OCI-LY1 (cell line): Measurements from ENCODE around the gene STAT3.

Experiments
- H2AFZ ChIP-seq: fragments of 200-600 bp; sonication (generic), shearing (Covaris generic); 2 replicates; pipeline ENCODE4 v1.6.0; 2014; ENCODE audit warnings: antibody characterized with exemption, mild to moderate bottlenecking, low read length
- H3F3A ChIP-seq: fragments of 200-600 bp; sonication (generic), shearing (Covaris generic); 2 replicates; pipeline ENCODE4 v1.6.0; 2014; ENCODE audit warnings: mild to moderate bottlenecking, antibody characterized with exemption, low read length, moderate library complexity; ENCODE audit not compliant: insufficient read depth
- H3K27ac ChIP-seq: fragments of 200-600 bp; sonication (generic); 2 replicates; pipeline ENCODE4 v1.5.1; 2014; ENCODE audit warnings: low read length, mixed run types, mild to moderate bottlenecking, low read depth; ENCODE audit not compliant: poor library complexity, severe bottlenecking
- H3K27me3 ChIP-seq: fragments of 200-600 bp; sonication (generic); 2 replicates; pipeline ENCODE4 v1.6.0; 2014; ENCODE audit warnings: antibody characterized with exemption, mild to moderate bottlenecking, low read length, moderate library complexity; ENCODE audit not compliant: insufficient read depth
- H3K36me3 ChIP-seq: fragments of 200-600 bp; sonication (generic); 2 replicates; pipeline ENCODE4 v1.6.1; 2014; ENCODE audit warnings: mild to moderate bottlenecking, antibody characterized with exemption, low read length, moderate library complexity, mixed read lengths; ENCODE audit not compliant: insufficient read depth
- H3K4me1 ChIP-seq: fragments of 200-600 bp; sonication (generic); 2 replicates; pipeline ENCODE4 v1.5.1; 2014; ENCODE audit warnings: mild to moderate bottlenecking, low read length, moderate library complexity; ENCODE audit not compliant: insufficient read depth, severe bottlenecking
- H3K4me2 ChIP-seq: fragments of 200-600 bp; sonication (generic), shearing (Covaris generic); 2 replicates; pipeline ENCODE4 v1.6.1; 2014; ENCODE audit warnings: low read length
- H3K4me3 ChIP-seq: fragments of 200-600 bp; sonication (generic); 2 replicates; pipeline ENCODE4 v1.5.1; 2014; ENCODE audit warnings: low read length, low read depth, mild to moderate bottlenecking, mixed read lengths; ENCODE audit not compliant: poor library complexity, severe bottlenecking
- H3K79me2 ChIP-seq: fragments of 200-600 bp; shearing (Covaris generic); 2 replicates; pipeline ENCODE4 v1.6.1; 2016; ENCODE audit warnings: mixed run types, low read length, mixed read lengths; ENCODE audit not compliant: insufficient read depth
- H3K9ac ChIP-seq: fragments of 200-600 bp; sonication (generic), shearing (Covaris generic); 2 replicates; pipeline ENCODE4 v1.6.1; 2014; ENCODE audit warnings: mild to moderate bottlenecking, low read length, mixed read lengths
- H3K9me2 ChIP-seq: fragments of 200-600 bp; sonication (generic), shearing (Covaris generic); 2 replicates; pipeline ENCODE4 v1.6.1; 2014; ENCODE audit warnings: low read depth, mild to moderate bottlenecking, low read length, mixed read lengths
- H3K9me3 ChIP-seq: fragments of 200-600 bp; shearing (Covaris generic); 2 replicates; pipeline ENCODE4 v1.6.1; 2014; ENCODE audit warnings: low read length, mixed read lengths
- H4K20me1 ChIP-seq: fragments of 200-600 bp; sonication (generic), shearing (Covaris generic); 2 replicates; pipeline ENCODE4 v1.6.0; 2016; ENCODE audit warnings: mild to moderate bottlenecking, low read length; ENCODE audit not compliant: insufficient read depth
- EZH2 ChIP-seq: fragments of 200-600 bp; sonication (generic), shearing (Covaris generic); IDR thresholded peaks from 2 replicates; pipeline ENCODE4 v1.8.0; 2017; ENCODE audit warnings: borderline replicate concordance, mixed run types, mild to moderate bottlenecking, antibody characterized with exemption, low read length, moderate library complexity, mixed read lengths
- TF ChIP-seq, protein P1 (sequence below): fragments of 200-600 bp; sonication (generic), shearing (Covaris generic); IDR thresholded peaks from 2 replicates; pipeline ENCODE4 v1.5.1; 2017; ENCODE audit warnings: mild to moderate bottlenecking, antibody characterized with exemption, low read length, moderate library complexity, mixed read lengths

STAT3 gene

DNA sequence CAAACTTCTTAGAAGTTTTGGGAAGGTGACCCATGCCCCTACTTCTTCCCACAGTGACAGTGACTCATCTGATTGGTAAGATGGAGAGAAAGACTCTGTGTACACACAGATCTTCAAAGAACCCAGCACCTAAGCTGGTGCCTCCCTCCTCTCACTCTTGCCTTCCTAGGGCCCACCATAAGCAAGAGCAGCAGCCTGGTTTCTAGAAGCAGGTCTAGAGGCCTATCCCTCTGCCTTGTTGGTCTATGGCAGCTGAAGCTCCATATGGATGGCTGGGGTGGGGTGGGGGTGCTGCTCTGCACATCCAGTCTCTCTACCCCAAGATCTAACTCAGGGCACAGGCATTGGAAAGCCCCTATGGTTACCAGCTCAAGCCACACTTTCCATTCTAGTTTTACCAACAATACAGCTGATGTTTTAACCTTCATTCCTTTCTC, 47.5 kb downstream of the STAT3 start:
- H3K36me3 ChIP-seq, result peaks cover 3% of the 10 kb centered on the region; the same call in 1 of the 2 replicates
- no peak overlapping the region for H2AFZ ChIP-seq
- no peaks in the 10 kb centered on the region for H4K20me1 ChIP-seq
- H3K27ac ChIP-seq, result no peak overlapping the region
- no peaks in the 10 kb centered on the region for H3F3A ChIP-seq
- no peaks in the 10 kb centered on the region for H3K9me3 ChIP-seq
- no peak overlapping the region for H3K9ac ChIP-seq
- no peaks in the 10 kb centered on the region for H3K79me2 ChIP-seq
- no peaks in the 10 kb centered on the region for H3K9me2 ChIP-seq
- TF ChIP-seq EZH2, result no peak
- TF ChIP-seq, protein P1, sequence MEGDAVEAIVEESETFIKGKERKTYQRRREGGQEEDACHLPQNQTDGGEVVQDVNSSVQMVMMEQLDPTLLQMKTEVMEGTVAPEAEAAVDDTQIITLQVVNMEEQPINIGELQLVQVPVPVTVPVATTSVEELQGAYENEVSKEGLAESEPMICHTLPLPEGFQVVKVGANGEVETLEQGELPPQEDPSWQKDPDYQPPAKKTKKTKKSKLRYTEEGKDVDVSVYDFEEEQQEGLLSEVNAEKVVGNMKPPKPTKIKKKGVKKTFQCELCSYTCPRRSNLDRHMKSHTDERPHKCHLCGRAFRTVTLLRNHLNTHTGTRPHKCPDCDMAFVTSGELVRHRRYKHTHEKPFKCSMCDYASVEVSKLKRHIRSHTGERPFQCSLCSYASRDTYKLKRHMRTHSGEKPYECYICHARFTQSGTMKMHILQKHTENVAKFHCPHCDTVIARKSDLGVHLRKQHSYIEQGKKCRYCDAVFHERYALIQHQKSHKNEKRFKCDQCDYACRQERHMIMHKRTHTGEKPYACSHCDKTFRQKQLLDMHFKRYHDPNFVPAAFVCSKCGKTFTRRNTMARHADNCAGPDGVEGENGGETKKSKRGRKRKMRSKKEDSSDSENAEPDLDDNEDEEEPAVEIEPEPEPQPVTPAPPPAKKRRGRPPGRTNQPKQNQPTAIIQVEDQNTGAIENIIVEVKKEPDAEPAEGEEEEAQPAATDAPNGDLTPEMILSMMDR, result no peak
- no peaks in the 10 kb centered on the region for H3K27me3 ChIP-seq
- peaks cover 5% of the 10 kb centered on the region for H3K4me1 ChIP-seq
- no peak overlapping the region for H3K4me3 ChIP-seq
- no peak overlapping the region for H3K4me2 ChIP-seq

DNA sequence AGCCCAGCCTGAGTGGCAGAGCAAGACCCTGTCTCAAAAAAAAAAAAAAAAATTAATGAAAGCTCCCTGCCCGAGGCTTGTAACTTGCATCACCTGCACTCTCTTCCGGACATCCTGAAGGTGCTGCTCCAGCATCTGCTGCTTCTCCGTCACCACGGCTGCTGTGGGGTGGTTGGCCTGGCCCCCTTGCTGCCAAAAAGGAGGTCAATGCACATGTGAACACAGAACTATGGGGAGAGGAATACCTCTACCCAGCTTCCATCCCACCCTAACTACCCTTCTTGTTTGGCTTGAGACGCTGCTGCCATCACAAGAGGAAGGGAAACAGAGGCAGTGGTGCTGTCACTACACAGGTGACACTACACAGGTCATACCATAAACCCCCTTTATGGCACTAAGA, 49.0 kb downstream of the STAT3 start:
- no peak overlapping the region for H3K9ac ChIP-seq
- no peaks in the 10 kb centered on the region for H3K9me3 ChIP-seq
- H3K79me2 ChIP-seq, result no peaks in the 10 kb centered on the region
- no peak overlapping the region for H3K4me3 ChIP-seq
- peaks cover 5% of the 10 kb centered on the region for H3K4me1 ChIP-seq
- H3K27me3 ChIP-seq, result no peaks in the 10 kb centered on the region
- H2AFZ ChIP-seq, result no peak overlapping the region
- TF ChIP-seq, protein P1, result no peak
- TF ChIP-seq EZH2, result no peak
- no peaks in the 10 kb centered on the region for H3F3A ChIP-seq
- no peaks in the 10 kb centered on the region for H4K20me1 ChIP-seq
- peaks cover 3% of the 10 kb centered on the region; the same call in 1 of the 2 replicates for H3K36me3 ChIP-seq
- H3K9me2 ChIP-seq, result no peaks in the 10 kb centered on the region
- no peak overlapping the region for H3K4me2 ChIP-seq
- no peak overlapping the region for H3K27ac ChIP-seq

DNA sequence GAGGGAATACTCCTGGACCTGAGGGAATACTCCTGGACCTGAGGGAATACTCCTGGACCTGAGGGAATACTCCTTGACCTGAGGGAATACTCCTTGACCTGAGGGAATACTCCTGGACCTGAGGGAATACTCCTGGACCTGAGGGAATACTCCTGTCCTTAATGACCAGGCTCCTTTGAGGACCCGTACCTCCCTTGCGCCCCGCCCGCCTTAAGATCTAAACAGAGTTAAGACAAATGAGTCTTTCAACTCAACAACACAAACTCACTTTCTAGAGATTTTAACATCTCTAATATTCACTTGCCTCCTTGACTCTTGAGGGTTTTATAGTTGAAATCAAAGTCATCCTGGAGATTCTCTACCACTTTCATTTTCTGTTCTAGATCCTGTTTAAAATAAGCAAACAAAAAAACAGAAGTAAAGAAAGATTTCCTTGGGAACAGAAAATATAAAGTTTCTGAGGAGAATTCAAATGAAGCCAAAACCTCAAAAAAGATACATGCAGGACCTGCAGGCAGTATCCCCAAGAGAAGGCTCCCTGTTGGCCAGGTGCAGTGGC, 49.7 kb downstream of the STAT3 start:
- Histone ChIP-seq H3K79me2 (no peaks in the 10 kb centered on the region), H3K36me3 (no peaks in the 10 kb centered on the region; the same call in 1 of the 2 replicates), H3K27ac (no peak overlapping the region), H3K27me3 (no peaks in the 10 kb centered on the region), H3K9me2 (no peaks in the 10 kb centered on the region), H3F3A (no peaks in the 10 kb centered on the region), H3K4me2 (no peak overlapping the region), H3K9me3 (no peaks in the 10 kb centered on the region), H3K4me1 (peaks cover 5% of the 10 kb centered on the region), H3K9ac (no peak overlapping the region), H2AFZ (no peak overlapping the region), H4K20me1 (no peaks in the 10 kb centered on the region), H3K4me3 (no peak overlapping the region)
- TF ChIP-seq, protein P1, result no peak
- no peak for TF ChIP-seq EZH2
